Vagina (tissue), 2 donors: ENCODE data around the gene PCNX3.

Experiments used
- POLR2AphosphoS5 ChIP-seq, 2 donors: sonication (generic); formaldehyde crosslinking; IDR thresholded peaks; one replicate each; pipeline ENCODE4 v1.9.0; 2017; ENCODE audit warnings: antibody characterized with exemption in 2 of 2, mild to moderate bottlenecking in 2 of 2, low read depth in 1 of 2; ENCODE audit not compliant: insufficient read depth in 1 of 2
- TF ChIP-seq, protein P1 (sequence below), 3 experiments: fragments of 450-650 bp in 2 of 3; fragments of 200-600 bp in 1 of 3; sonication (generic) in 1 of 3; IDR thresholded peaks; one replicate each; pipeline ENCODE4 v1.5.1; 2017 to 2019; ENCODE audit warnings: antibody characterized with exemption in 3 of 3, mild to moderate bottlenecking in 2 of 3, moderate library complexity in 2 of 3

DNA sequence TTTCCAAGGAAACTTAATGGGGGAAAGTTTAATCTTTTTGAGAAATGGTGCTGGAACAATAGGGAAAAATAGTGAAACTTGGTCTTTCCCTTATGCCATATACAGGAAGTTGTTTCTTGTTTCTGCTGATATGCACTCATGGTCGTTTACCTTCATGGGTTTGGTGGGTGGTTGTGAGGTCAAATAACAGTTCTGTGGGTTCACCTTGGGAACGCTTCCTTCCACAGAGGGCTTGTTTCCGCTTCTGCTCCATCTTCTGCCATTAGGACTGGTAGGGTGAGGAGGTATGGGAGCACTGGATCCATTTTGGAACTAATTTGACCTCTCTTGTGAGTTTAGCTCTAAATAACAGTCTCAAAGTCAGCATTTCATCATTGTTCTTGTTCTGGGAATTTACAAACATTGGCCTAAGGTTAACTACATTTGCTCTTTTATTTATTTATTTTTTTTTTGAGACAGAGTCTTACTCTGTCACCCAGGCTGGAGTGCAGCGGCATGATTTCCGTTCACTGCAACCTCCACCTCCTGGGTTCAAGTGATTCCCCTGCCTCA, 64.7 kb downstream of the PCNX3 start:
- TF ChIP-seq, protein P1, sequence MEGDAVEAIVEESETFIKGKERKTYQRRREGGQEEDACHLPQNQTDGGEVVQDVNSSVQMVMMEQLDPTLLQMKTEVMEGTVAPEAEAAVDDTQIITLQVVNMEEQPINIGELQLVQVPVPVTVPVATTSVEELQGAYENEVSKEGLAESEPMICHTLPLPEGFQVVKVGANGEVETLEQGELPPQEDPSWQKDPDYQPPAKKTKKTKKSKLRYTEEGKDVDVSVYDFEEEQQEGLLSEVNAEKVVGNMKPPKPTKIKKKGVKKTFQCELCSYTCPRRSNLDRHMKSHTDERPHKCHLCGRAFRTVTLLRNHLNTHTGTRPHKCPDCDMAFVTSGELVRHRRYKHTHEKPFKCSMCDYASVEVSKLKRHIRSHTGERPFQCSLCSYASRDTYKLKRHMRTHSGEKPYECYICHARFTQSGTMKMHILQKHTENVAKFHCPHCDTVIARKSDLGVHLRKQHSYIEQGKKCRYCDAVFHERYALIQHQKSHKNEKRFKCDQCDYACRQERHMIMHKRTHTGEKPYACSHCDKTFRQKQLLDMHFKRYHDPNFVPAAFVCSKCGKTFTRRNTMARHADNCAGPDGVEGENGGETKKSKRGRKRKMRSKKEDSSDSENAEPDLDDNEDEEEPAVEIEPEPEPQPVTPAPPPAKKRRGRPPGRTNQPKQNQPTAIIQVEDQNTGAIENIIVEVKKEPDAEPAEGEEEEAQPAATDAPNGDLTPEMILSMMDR (IDR thresholded peaks at IDR 0.05), result no peak
- no peak for TF ChIP-seq POLR2AphosphoS5 (IDR thresholded peaks at IDR 0.05; ENCODE audit: insufficient read depth in 1 of 2, low read depth in 1 of 2)
